Esophagus squamous epithelium (tissue), 5 donors: Measurements from ENCODE around the gene MIA2. TPM values are rescaled to one million over a fixed set of nuclear protein-coding genes. Genes with fewer than 3 reads are reported as not detected.

Experiments
- DNase-seq: peaks from one replicate; lab custom pipeline; 2025; lab: John Stamatoyannopoulos, UW
- H3K27ac ChIP-seq, 4 donors: fragments of 200-600 bp; sonication (generic); one replicate each; pipeline ENCODE4 v1.5.1; 2016 to 2019; ENCODE audit warnings: mild to moderate bottlenecking in 1 of 4
- H3K27me3 ChIP-seq, 4 donors: fragments of 200-600 bp; sonication (generic); 1 replicate in 3 of 4; 2 replicates in 1 of 4; pipeline versions ENCODE4 v1.5.1 to v1.6.0; 2017 to 2021; ENCODE audit warnings: antibody characterized with exemption in 1 of 4
- H3K36me3 ChIP-seq, 3 donors: fragments of 200-600 bp; sonication (generic); one replicate each; pipeline ENCODE4 v1.5.1; 2016 to 2019
- H3K4me1 ChIP-seq, 3 donors: fragments of 200-600 bp; sonication (generic); one replicate each; pipeline ENCODE4 v1.5.1; 2017 to 2019
- H3K4me3 ChIP-seq, 4 donors: fragments of 200-600 bp; sonication (generic); 1 replicate in 3 of 4; 2 replicates in 1 of 4; pipeline ENCODE4 v1.5.1; 2016 to 2019; ENCODE audit warnings: mild to moderate bottlenecking in 2 of 4, moderate library complexity in 1 of 4
- H3K9me3 ChIP-seq, 3 donors: fragments of 200-600 bp; sonication (generic); one replicate each; pipeline ENCODE4 v1.5.1; 2016 to 2019
- POLR2A ChIP-seq, 4 donors: fragments of 450-650 bp; IDR thresholded peaks; one replicate each; pipeline ENCODE4 v1.6.1; 2017; ENCODE audit warnings: antibody characterized with exemption in 4 of 4, mild to moderate bottlenecking in 4 of 4, moderate library complexity in 3 of 4
- WGBS, 2 donors: methylation state at CpG; one replicate each; pipeline ENCODE4 v1.1.5; 2018; 5-methylcytosine and 5-hydroxymethylcytosine counted together
- intact Hi-C: fragments of 100-400 bp; cut with DNase I; formaldehyde crosslinking; loops from one replicate; pipeline ENCODE4 v1.15.0; 2022
- total RNA-seq, 4 donors: library from RNA; depleted of rRNA; stranded (reverse); fragments of >200 nt; gene quantifications; one replicate each; pipeline ENCODE4 v1.1.0, GENCODE V29; 2016
- TF ChIP-seq, protein P1 (sequence below), 6 experiments: fragments of 450-650 bp in 4 of 6; fragments of 200-600 bp in 2 of 6; sonication (generic) in 2 of 6; IDR thresholded peaks; one replicate each; pipeline ENCODE4 v1.5.1; 2016 to 2019; ENCODE audit warnings: antibody characterized with exemption in 6 of 6, mild to moderate bottlenecking in 4 of 6, moderate library complexity in 4 of 6
- donor health status: DM: yes; HTN: yes; CAD: no.

Gene MIA2
- total RNA-seq, 4 donors from 2014 or later, result 33.3 to 50.7 (median 38.7) TPM

DNA sequence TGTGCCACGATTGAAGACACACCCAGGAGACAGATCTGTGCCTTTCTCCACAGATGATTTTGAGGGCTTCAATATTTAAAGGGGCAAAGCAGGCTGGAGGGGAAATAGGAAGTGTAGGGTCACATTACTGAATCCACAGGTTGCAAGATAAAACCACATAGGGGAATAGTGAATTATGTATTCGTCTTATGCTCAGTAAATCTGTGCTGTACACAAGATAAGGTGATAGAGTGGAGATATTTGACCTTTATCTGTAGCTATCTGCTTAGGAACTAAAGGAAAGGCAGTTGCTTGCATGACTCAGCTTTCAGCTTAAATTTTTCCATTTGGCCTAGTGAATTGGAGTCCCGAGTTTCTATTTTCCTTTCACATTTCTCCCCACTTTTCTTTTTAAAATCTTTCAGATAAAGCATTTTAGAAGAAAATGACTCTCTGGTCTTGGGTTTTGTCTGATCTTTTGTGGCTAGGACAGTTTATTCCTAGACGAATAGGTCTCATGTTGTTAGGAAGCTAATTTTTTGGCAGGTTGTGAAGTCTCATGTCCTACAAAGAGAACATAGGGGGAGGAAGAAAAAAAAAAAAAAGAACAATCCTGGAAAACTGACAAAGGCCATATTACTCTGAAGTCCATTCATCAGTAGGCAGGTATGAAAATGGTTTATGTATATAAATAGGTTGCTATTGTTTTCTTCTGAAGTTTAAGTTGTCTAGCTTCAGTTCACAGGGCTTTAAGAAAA lies 143.1 kb downstream of the MIA2 start:
- H3K9me3 ChIP-seq, result no peaks in the 10 kb centered on the region
- no peaks in the 10 kb centered on the region for H3K36me3 ChIP-seq
- H3K27me3 ChIP-seq, result no peaks in the 10 kb centered on the region
- peak overlapping the region; percentile 11 to 65 (median 57) for H3K27ac ChIP-seq
- peak overlapping the region in 1 of 4 donors; percentile 10 for H3K4me3 ChIP-seq
- no peak for DNase-seq
- H3K4me1 ChIP-seq, result peaks cover 0 to 16% (median 0%) of the 10 kb centered on the region in 3 donors
- 39 to 56% methylated on average over 4 of the region's 4 CpGs for WGBS, 2 donors
- intact Hi-C loops, result no loop called here
- TF ChIP-seq, protein P1, sequence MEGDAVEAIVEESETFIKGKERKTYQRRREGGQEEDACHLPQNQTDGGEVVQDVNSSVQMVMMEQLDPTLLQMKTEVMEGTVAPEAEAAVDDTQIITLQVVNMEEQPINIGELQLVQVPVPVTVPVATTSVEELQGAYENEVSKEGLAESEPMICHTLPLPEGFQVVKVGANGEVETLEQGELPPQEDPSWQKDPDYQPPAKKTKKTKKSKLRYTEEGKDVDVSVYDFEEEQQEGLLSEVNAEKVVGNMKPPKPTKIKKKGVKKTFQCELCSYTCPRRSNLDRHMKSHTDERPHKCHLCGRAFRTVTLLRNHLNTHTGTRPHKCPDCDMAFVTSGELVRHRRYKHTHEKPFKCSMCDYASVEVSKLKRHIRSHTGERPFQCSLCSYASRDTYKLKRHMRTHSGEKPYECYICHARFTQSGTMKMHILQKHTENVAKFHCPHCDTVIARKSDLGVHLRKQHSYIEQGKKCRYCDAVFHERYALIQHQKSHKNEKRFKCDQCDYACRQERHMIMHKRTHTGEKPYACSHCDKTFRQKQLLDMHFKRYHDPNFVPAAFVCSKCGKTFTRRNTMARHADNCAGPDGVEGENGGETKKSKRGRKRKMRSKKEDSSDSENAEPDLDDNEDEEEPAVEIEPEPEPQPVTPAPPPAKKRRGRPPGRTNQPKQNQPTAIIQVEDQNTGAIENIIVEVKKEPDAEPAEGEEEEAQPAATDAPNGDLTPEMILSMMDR (IDR thresholded peaks at IDR 0.05), result no peak
- no peak for TF ChIP-seq POLR2A (IDR thresholded peaks at IDR 0.05)

DNA sequence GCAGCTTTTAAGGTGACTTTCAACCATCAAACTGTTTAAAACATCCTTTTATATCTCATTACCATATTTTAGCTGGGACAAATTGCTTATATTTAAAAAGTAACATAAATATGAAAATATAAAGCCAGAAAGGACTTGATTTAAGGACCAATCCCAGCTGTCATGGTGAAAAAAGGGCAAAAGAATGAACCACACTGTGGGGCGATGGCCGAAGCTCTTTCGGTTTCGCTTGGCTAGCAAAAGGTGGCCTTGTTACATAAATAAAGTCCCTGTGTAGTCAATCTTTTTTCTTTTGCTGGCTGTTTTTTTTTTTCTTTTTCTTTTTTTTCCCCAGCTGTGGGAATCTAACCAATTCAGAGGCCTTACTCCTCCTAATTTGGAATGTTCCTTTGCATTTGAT lies 147.7 kb downstream of the MIA2 start:
- Histone ChIP-seq H3K36me3 (peaks cover 0 to 6% (median 0%) of the 10 kb centered on the region in 3 donors), H3K27me3 (no peaks in the 10 kb centered on the region), H3K4me3 (no peak overlapping the region), H3K4me1 (peaks cover 0 to 8% (median 0%) of the 10 kb centered on the region in 3 donors), H3K27ac (no peak overlapping the region), H3K9me3 (no peaks in the 10 kb centered on the region)
- TF ChIP-seq, protein P1 (IDR thresholded peaks at IDR 0.05), result no peak
- no peak for TF ChIP-seq POLR2A (IDR thresholded peaks at IDR 0.05)
- DNase-seq, result no peak
- intact Hi-C loops, result no loop called here
- 88 to 96% methylated on average over 4 of the region's 4 CpGs for WGBS, 2 donors

DNA sequence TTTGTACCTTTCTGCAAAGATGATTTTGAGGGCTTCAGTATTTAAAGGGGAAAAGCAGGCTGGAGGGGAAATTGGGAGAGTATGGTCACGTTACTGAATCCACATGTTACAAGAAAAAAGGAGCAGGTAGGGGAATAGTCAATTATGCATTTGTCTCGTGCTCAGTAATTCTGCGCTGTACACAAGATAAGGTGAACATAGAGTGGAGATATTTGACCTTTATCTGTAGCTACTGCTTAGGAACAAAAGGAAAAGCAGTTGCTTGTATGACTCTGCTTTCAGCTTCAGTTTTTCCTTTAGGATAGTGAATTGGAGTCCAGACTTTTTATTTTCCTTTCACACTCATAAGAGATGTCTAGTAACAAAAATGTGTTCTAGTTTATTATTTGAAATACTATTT lies 148.7 kb downstream of the MIA2 start:
- WGBS, 2 donors, result 73 to 75% methylated on average over 3 of the region's 3 CpGs
- Histone ChIP-seq H3K9me3 (no peaks in the 10 kb centered on the region), H3K4me3 (no peak overlapping the region), H3K27me3 (no peaks in the 10 kb centered on the region), H3K27ac (no peak overlapping the region), H3K4me1 (no peaks in the 10 kb centered on the region), H3K36me3 (peaks cover 0 to 6% (median 0%) of the 10 kb centered on the region in 3 donors)
- intact Hi-C loops, result no loop called here
- DNase-seq, result no peak
- no peak for TF ChIP-seq POLR2A (IDR thresholded peaks at IDR 0.05)
- TF ChIP-seq, protein P1 (IDR thresholded peaks at IDR 0.05), result no peak

DNA sequence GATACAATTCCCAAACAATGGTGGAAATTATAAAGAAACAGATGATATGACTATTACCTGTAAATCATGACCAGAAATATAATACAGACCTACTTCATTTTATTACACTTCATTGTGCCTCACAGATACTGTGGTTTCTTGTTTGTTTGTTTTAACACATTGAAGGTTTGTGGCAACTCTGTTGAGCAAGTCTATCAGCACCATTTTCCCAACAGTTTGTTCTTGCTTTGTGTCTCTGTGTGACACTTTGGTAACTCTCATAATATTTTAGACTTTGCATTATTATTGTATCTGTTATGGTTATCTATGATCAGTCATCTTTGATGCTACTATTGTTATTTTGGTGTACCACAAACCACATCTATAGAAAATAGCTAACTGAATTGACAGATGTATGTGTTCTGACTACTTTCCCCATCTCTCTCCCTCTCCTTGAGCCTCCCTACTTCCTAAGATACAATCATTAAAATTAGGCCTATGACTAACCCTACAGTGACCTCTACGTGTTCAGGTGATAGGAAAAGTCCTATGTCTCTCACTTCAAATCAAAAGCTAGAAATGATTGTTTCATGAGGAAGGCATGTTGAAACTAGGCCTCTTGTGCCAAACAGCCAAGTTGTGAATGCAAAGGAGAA lies 149.4 kb downstream of the MIA2 start:
- Histone ChIP-seq H3K27me3 (no peaks in the 10 kb centered on the region), H3K27ac (no peak overlapping the region), H3K4me1 (no peaks in the 10 kb centered on the region), H3K36me3 (peaks cover 0 to 6% (median 0%) of the 10 kb centered on the region in 3 donors), H3K9me3 (no peaks in the 10 kb centered on the region), H3K4me3 (no peak overlapping the region)
- no peak for TF ChIP-seq POLR2A (IDR thresholded peaks at IDR 0.05)
- TF ChIP-seq, protein P1 (IDR thresholded peaks at IDR 0.05), result no peak
- 46 to 64% methylated on average over 1 of the region's 1 CpG for WGBS, 2 donors
- intact Hi-C loops, result no loop called here
- DNase-seq, result no peak

DNA sequence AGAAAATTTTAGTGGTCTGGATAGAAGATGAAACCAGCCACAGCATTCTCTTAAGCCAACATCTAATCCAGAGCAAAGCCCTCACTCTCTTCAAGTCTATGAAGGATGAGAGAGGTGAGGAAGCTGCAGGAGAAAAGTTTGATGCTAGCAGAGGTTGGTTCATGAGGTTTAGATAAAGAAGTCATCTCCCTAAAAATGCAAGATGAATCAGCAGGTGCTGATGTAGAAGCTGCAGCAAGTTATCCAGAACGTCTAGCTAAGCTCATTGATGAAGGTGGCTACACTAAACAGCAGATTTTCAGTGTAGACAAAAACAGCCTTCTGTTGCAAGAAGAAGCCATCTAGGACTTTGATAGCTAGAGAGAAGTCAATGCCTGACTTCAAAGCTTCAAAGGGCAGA lies 150.0 kb downstream of the MIA2 start:
- no peak for DNase-seq
- no peaks in the 10 kb centered on the region for H3K9me3 ChIP-seq
- intact Hi-C loops, result no loop called here
- 67 to 82% methylated on average over 1 of the region's 1 CpG for WGBS, 2 donors
- no peaks in the 10 kb centered on the region for H3K27me3 ChIP-seq
- no peak overlapping the region for H3K4me3 ChIP-seq
- H3K27ac ChIP-seq, result no peak overlapping the region
- H3K4me1 ChIP-seq, result no peaks in the 10 kb centered on the region
- no peak for TF ChIP-seq POLR2A (IDR thresholded peaks at IDR 0.05)
- TF ChIP-seq, protein P1 (IDR thresholded peaks at IDR 0.05), result no peak
- H3K36me3 ChIP-seq, result peaks cover 0 to 6% (median 0%) of the 10 kb centered on the region in 3 donors
